BLaER1 treated with 17β-estradiol and CSF1 and Interleukin-3, amounts not matched to agents 10 nM and 100 nM (cell line): ENCODE data around the gene FGFBP2.

ENCODE experiments used
- H3K27ac ChIP-seq, 11 experiments: shearing (Covaris generic); formaldehyde crosslinking; 2 replicates each; pipeline ENCODE4 v1.8.1; 2022
- H3K27me3 ChIP-seq, 11 experiments: shearing (Covaris generic); formaldehyde crosslinking; 2 replicates each; pipeline ENCODE4 v1.8.1; 2022
- H3K36me3 ChIP-seq, 11 experiments: shearing (Covaris generic); formaldehyde crosslinking; 2 replicates each; pipeline ENCODE4 v1.8.1; 2022
- H3K4me1 ChIP-seq, 10 experiments: shearing (Covaris generic); formaldehyde crosslinking; 2 replicates each; pipeline ENCODE4 v1.8.1; 2022
- H3K4me2 ChIP-seq, 11 experiments: shearing (Covaris generic); formaldehyde crosslinking; 2 replicates each; pipeline ENCODE4 v1.8.1; 2022
- H3K4me3 ChIP-seq, 10 experiments: shearing (Covaris generic); formaldehyde crosslinking; 2 replicates each; pipeline ENCODE4 v1.8.1; 2022
- H3K9ac ChIP-seq, 11 experiments: shearing (Covaris generic); formaldehyde crosslinking; 2 replicates each; pipeline ENCODE4 v1.8.1; 2022
- H3K9me3 ChIP-seq, 11 experiments: shearing (Covaris generic); formaldehyde crosslinking; replicated peaks in 1 of 11; 2 replicates each; pipeline ENCODE4 v1.8.1; 2022
- H4K20me1 ChIP-seq, 11 experiments: shearing (Covaris generic); formaldehyde crosslinking; 2 replicates each; pipeline ENCODE4 v1.8.1; 2022
- Cebpa-rat ChIP-seq, 11 experiments: shearing (Covaris generic); IDR thresholded peaks; 2 replicates each; pipeline ENCODE4 v1.8.1; 2022

FGFBP2 gene

DNA sequence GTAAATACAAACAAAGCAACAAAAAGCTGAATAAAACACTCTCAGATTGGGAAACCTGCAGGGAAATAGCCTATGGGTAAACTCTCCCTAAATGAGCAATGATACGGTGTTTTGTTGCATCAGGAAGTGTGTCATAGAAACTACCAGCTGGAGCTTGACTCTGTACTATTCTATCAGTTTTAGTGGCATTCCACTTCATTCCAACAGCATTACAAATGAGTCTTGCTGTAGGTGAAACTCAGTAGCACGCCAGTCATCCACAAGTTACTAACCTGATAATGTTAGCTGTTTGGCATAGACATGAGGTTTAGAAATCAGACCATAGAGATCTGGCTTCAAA, 49.4 kb downstream of the FGFBP2 start:
- Histone ChIP-seq H3K27ac (no peak overlapping the region), H3K4me1 (peaks cover 9 to 33% (median 28%) of the 10 kb centered on the region in 10 experiments; a peak in 18 of 20 replicates), H3K27me3 (no peaks in the 10 kb centered on the region), H3K9ac (no peak overlapping the region), H3K4me3 (no peak overlapping the region), H3K9me3 (peaks cover 17 to 30% (median 24%) of the 10 kb centered on the region in 11 experiments), H4K20me1 (no peaks in the 10 kb centered on the region), H3K36me3 (peaks cover 0 to 2% (median 0%) of the 10 kb centered on the region in 11 experiments; a peak in 1 of 22 replicates), H3K4me2 (peak overlapping the region in 8 of 11 experiments; percentile 50 to 76 (median 66); a peak in 13 of 22 replicates)
- no peak for TF ChIP-seq Cebpa-rat (IDR thresholded peaks at IDR 0.05)

DNA sequence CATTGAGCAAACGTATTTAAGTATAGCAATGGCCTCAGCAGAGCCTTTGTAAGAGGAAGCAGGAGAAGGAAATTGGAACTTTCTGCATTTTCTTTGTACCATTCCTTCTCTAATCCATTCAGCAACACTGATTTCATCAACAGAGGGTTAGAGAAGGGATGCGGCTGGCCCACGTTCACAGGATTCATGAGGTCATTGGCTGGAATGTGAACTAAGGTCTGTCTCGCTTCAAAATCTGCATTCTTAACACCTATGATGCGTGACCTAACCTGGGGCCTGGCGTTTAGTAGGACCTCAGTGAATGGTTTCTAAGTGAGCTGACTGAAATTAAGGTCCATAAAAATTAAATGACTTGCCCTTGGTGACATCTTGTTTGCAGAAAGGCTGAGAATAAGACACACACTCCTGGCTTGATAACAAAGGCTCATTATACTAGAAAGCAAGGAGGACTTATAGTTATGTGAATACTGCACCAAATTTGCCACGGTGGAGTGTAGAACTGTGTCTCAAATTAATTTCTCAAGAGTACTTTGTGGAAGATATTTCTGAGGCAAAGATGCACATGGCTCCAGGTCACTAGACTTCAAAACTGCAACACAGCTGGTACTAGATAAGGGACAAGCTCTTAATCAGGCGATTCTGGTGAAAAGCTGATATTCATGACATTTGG, 49.9 kb downstream of the FGFBP2 start:
- Histone ChIP-seq H3K9me3 (peaks cover 17 to 32% (median 24%) of the 10 kb centered on the region in 11 experiments), H3K27ac (peak overlapping the region in 1 of 11 experiments; percentile 15; a peak in 2 of 22 replicates), H3K9ac (no peak overlapping the region), H3K36me3 (peaks cover 0 to 2% (median 0%) of the 10 kb centered on the region in 11 experiments; a peak in 1 of 22 replicates), H3K4me2 (peak overlapping the region in 9 of 11 experiments; percentile 50 to 76 (median 66); a peak in 17 of 22 replicates), H3K4me1 (peaks cover 9 to 33% (median 28%) of the 10 kb centered on the region in 10 experiments; a peak in 18 of 20 replicates), H4K20me1 (no peaks in the 10 kb centered on the region), H3K27me3 (no peaks in the 10 kb centered on the region), H3K4me3 (no peak overlapping the region)
- no peak for TF ChIP-seq Cebpa-rat (IDR thresholded peaks at IDR 0.05)

DNA sequence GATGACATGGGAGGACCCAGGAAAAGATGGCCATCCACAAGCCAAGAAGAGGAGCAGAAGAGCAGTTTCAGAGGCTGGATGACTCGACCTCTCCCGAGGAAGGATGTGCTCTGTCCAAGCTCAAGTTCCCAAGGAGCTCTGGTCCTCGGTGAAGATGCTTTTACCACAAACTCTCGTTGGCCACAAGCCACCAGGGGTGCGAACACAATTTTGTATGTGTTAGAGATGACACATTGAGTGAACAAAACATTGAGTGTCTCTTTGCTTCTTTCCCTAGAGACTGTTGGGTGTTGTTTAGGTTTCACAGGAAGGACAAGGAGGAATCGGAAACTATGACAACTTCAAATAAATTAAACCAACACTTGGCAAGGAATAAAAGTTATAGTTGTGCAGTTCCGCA, 50.7 kb downstream of the FGFBP2 start:
- TF ChIP-seq Cebpa-rat (IDR thresholded peaks at IDR 0.05) = no peak
- H3K9ac ChIP-seq = no peak overlapping the region
- peaks cover 0 to 2% (median 0%) of the 10 kb centered on the region in 11 experiments; a peak in 1 of 22 replicates for H3K36me3 ChIP-seq
- H3K4me3 ChIP-seq = no peak overlapping the region
- H3K9me3 ChIP-seq = peaks cover 17 to 32% (median 24%) of the 10 kb centered on the region in 11 experiments
- peaks cover 9 to 33% (median 28%) of the 10 kb centered on the region in 10 experiments; a peak in 18 of 20 replicates for H3K4me1 ChIP-seq
- H3K27me3 ChIP-seq = no peaks in the 10 kb centered on the region
- H3K27ac ChIP-seq = peak overlapping the region in 3 of 11 experiments; percentile 7 to 27 (median 15); a peak in 2 of 22 replicates
- H3K4me2 ChIP-seq = peak overlapping the region; percentile 29 to 76 (median 65); a peak in 21 of 22 replicates
- H4K20me1 ChIP-seq = no peaks in the 10 kb centered on the region
